Measurements from ENCODE around the gene CYP2D6.
"Not testable (repeated sequence)": the region's sequence is repeated elsewhere in the genome, so short reads cannot be mapped to it uniquely, and the experiment has no call there.

The CYP2D6 gene

DNA sequence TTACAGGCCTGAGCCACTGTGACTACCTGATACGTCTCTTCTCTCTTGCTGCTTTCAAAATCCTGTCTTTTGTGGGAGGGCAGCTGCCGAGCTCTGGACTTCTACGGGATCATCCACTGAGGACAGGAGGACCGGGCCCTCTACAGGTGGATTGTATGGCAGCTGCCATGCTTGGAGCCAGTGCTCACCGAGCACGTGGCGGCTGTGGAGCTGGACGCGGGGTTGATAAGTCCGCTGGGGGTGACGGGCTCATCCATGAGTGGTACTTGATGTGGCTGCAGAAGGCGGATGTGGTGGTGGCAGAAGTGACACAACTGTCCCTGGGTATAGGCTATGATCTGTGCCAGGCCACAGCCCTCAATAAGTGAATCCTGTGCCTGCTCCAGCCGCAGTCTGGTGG is 1.8 kb upstream of the CYP2D6 start:
- DNase-seq, result no peak

DNA sequence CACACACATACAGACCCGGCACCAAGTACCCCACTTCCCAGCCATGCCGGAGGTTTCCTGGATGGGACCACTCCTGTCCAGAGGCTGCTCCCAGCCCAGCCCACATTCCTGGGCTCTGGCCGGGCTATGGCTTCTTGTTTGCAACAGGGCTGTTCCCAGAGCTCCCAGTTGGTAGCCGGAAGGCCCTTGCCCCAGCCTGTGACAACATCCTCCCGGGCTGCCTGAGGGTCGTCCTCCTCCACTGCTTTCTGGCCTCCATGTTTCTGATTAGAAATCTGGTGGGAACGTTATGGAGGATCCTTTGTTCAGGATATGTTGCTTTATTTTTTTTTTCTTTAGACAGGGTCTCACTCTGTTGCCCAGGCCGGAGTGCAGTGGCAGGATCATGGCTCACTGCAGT is 952 bp upstream of the CYP2D6 start:
- no peak for DNase-seq

DNA sequence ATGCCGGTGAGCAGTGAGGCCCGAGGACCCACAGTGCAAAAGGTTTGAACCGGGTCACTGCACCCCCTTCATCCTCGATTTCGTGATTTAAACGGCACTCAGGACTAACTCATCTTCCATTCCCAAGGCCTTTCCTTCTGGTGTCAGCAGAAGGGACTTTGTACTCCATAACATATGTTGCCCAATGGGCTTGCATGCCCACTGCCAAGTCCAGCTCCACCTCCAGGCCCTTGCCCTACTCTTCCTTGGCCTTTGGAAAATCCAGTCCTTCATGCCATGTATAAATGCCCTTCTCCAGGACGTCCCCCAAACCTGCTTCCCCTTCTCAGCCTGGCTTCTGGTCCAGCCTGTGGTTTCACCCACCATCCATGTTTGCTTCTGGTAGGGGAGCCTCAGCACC is 428 bp downstream of the CYP2D6 start:
- DNase-seq, result not testable (repeated sequence)

DNA sequence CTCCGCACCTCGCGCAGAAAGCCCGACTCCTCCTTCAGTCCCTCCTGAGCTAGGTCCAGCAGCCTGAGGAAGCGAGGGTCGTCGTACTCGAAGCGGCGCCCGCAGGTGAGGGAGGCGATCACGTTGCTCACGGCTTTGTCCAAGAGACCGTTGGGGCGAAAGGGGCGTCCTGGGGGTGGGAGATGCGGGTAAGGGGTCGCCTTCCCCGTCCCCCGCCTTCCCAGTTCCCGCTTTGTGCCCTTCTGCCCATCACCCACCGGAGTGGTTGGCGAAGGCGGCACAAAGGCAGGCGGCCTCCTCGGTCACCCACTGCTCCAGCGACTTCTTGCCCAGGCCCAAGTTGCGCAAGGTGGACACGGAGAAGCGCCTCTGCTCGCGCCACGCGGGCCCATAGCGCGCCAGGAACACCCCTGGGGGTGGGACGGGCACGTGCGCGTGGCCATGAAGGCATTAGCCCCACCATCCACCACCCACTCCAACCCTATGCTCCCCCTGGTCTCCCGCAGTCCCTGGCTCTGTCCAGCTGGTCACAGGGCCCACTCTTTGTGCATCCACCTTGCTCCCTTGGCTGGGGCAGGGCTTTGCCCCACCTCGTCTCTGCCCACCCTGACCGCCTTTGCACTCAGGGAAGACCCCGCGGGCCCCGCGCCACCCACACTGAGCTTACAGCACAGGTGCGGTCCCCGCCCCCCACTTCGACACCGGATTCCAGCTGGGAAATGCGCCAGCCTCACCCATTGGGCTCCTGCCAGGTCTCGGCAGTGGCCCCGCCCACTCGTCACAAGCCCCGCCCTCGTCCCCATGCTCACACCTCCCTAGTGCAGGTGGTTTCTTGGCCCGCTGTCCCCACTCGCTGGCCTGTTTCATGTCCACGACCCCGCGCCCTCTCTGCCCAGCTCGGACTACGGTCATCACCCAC is 1.6 kb downstream of the CYP2D6 start:
- DNase-seq, result not testable (repeated sequence)

DNA sequence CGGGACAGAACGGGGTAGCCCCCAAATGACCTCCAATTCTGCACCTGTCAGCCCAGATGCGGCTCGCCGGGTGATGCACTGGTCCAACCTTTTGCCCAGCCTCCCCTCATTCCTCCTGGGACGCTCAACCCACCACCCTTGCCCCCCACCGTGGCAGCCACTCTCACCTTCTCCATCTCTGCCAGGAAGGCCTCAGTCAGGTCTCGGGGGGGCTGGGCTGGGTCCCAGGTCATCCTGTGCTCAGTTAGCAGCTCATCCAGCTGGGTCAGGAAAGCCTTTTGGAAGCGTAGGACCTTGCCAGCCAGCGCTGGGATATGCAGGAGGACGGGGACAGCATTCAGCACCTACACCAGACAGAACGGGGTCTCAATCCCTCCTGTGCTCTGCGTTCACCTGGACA is 2.6 kb downstream of the CYP2D6 start:
- not testable (repeated sequence) for DNase-seq

- DNase-seq, result no peak
Observed at GRCh38 chr22:42127606-42128005, 3.0 kb downstream of the CYP2D6 start.

GRCh38 chr22:42123529-42123928 is 7.1 kb downstream of the CYP2D6 start:
- not testable (repeated sequence) for DNase-seq

DNA sequence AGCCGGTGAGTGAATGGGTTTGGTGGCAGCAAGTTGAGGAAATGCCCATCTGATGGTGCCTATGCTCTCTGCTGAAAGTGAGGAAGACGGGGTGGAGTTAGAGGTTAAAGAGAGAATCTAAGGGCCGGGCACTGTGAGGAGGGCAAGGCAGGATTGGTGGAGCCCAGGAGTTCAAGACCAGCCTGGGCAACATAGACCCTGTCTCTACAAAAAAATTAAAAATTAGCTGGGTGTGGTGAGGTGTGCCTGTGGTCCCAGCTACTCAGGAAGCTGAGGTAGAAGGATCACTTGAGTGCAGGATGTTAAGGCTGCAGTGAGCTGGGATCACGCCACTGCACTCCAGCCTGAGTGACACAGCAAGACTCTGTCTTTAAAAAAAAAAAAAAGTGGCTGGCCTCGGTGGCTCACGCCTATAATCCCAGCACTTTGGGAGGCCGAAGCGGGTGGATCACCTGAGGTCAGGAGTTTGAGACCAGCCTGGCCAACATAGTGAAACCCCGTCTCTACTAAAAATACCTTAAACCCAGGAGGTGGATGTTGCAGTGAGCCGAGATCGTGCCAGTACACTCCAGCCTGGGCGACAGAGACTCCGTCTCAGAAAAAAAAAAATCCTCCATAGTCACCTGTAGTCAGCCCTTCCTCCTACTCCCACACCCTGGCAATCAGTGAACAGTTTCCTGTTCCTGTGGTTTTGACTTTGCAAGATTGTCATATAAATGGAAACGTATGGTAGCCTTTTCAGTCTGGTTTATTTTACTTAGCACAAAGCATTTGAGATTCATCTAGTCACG is 10.2 kb downstream of the CYP2D6 start:
- DNase-seq, result not testable (repeated sequence)

GRCh38 chr22:42116848-42117424 is 13.7 kb downstream of the CYP2D6 start:
- no peak for DNase-seq

- not testable (repeated sequence) for DNase-seq
Observed at GRCh38 chr22:42115420-42115830, 15.2 kb downstream of the CYP2D6 start.

GRCh38 chr22:42114721-42115120 is 15.9 kb downstream of the CYP2D6 start:
- DNase-seq, result no peak

- not testable (repeated sequence) for DNase-seq
Observed at GRCh38 chr22:42112793-42113192, 17.8 kb downstream of the CYP2D6 start.

DNA sequence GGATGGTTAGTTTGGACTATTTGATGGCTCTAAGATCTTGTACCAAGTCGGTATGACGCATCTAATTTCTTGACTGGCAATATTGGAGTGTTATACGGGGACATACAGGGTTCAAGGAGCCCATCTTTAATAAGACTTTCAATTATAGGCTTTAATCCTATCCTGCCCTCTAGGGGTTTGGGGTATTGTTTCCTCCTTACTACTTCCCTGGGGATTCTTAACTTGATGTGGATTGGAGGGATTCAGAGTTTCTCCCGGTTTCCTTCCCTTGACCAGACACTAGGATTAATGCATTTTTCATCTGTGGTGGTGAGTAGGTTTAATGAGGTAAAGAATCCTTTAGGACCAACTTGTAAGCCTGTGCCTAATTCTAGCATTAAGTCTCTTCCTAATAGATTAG is 18.8 kb downstream of the CYP2D6 start:
- DNase-seq, result no peak

DNA sequence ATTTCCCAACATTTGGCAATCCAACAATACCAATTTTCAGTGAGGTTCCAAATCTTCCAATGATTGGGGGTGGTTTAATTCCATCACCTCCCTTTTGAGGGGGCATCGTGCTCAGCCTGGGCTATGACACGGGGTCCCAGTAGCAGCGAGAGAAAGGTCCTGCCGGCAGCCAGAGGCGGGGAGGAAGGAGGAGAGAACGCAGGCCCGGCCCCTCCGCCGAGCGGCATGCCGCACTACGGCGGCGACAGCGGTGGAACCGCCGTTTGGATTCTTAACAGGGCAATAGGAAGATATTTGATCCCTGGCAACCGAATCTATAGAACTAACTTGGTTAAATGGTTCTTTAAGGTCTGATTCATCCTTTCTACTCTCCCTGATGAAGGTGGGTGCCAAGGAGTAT is 21.8 kb downstream of the CYP2D6 start:
- no peak for DNase-seq

GRCh38 chr22:42104332-42104860 is 26.2 kb downstream of the CYP2D6 start:
- not testable (repeated sequence) for DNase-seq

DNA sequence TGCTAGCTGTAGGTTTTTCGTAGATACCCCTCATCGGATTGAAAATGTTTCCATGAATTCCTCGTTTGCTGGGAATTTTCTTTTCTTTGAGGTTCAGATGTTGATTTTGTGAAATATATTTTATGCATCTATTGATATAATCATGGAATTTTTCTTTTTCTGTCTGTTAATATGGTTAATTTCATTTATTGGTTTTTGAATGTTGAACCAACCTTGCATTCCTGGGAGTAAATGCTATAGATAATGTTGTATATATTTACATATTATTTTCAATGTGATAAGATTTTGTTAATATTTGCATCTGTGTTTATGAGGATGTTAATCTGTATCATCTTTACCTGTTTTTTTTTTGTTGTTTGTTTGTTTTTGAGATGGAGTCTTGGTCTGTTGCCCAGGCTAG is 29.4 kb downstream of the CYP2D6 start:
- DNase-seq, result no peak

- DNase-seq, result no peak
Observed at GRCh38 chr22:42091455-42091782, 39.2 kb downstream of the CYP2D6 start.

- DNase-seq, result peak; percentile 99
Observed at GRCh38 chr22:42090596-42091454, 39.8 kb downstream of the CYP2D6 start, which contains the start of gene NDUFA6. Gene NDUFA6 (minus strand): TSS chr22:42090772. CDS start chr22:42090744, 28 bp downstream.

DNA sequence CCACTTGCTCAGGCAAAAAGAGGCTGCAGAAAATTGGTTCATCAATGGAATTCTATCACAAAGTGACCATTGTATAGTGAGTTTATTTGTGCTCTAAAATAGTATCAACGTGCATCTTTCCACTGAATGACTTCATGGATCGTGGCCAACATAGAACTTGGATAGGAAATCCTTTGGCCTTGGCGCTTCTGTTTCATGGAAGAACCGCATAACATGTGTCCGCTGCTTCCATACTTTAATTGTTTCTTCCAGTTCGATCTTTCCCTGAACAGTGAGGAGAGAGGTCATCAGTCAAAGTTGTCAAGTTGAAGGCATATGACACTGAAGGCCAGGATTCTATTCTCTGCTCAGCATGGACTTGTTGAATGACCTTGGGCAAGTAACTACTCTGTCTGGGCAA is 44.6 kb downstream of the CYP2D6 start:
- DNase-seq, result no peak

DNA sequence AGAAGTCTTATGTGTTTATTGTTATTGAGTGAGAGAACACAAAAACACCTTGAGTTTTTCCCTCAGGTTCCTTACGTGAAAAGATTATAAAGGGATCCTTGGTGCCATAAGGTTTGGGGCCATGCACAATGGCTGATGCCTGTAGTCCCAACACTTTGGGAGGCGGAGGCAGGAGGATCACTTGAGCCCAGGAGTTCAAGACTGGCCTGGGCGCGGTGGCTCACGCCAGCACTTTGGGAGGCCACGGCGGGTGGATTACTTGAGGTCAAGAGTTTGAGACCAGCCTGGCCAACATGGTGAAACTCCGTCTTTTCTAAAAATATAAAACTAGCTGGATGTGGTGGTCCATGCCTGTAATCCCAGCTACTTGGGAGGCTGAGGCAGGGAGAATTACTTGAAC is 45.7 kb downstream of the CYP2D6 start:
- DNase-seq, result no peak

DNA sequence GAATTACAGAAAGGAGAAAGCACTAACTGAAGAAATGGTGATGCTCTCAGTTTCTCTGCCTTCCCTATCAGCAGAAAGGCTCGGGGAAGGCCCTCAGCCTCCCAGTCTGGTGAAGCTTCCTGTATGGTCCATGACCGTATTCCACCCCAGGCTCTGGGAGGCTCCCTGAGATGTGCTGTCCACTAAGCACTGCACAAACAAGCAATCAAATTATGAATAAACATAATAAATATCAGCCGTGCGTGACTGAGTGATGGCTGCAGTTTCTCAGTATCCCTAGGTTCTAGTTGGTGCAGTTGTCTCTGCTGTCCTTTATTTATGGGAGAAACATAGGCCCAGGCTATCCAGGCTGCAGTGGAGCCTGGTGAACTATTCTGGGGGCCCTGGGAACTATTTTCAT is 47.5 kb downstream of the CYP2D6 start:
- DNase-seq, result no peak

DNA sequence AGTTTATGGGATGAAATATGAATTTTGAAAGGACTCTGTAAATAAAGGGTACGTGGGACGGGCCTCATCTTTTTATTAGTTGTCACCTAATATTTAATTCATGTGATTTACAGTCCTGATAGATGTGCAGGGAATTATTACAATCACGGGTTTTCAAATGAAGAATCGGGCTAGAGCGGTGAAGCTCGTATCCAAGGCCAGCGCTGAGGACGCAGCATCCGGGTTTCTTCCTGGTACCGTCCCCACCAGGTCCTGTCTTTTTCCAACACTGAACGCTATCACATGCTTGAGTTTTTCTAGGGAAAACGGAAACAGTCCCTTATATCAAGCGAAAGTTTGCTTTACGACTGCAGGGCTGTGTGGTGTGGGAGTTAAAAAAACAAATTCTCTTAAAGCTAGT is 50.3 kb downstream of the CYP2D6 start:
- DNase-seq, result peak; percentile 51
